HL-60 (cell line): ENCODE results near the gene CBLN1.

Experiments
- CTCF ChIP-seq: IDR thresholded peaks from one replicate; pipeline ENCODE4 v1.5.1; 2011; ENCODE audit warnings: low read length, control low read depth, inconsistent platforms; ENCODE audit not compliant: insufficient read depth
- GABPA ChIP-seq: IDR thresholded peaks from 2 replicates; pipeline ENCODE4 v1.6.1; 2012; ENCODE audit warnings: low read depth
- POLR2AphosphoS5 ChIP-seq: IDR thresholded peaks from 2 replicates; pipeline ENCODE4 v1.6.1; 2012; ENCODE audit warnings: low read depth
- SPI1 ChIP-seq: IDR thresholded peaks from 2 replicates; pipeline ENCODE4 v1.6.1; 2012; ENCODE audit warnings: low read depth, mild to moderate bottlenecking, borderline replicate concordance
- TF ChIP-seq, protein P1 (sequence below): IDR thresholded peaks from 2 replicates; pipeline ENCODE4 v1.6.1; 2012; ENCODE audit warnings: low read depth; ENCODE audit not compliant: insufficient replicate concordance

- TF ChIP-seq CTCF (no peak), POLR2AphosphoS5 (no peak), GABPA (no peak), SPI1 (no peak)
- TF ChIP-seq, protein P1, sequence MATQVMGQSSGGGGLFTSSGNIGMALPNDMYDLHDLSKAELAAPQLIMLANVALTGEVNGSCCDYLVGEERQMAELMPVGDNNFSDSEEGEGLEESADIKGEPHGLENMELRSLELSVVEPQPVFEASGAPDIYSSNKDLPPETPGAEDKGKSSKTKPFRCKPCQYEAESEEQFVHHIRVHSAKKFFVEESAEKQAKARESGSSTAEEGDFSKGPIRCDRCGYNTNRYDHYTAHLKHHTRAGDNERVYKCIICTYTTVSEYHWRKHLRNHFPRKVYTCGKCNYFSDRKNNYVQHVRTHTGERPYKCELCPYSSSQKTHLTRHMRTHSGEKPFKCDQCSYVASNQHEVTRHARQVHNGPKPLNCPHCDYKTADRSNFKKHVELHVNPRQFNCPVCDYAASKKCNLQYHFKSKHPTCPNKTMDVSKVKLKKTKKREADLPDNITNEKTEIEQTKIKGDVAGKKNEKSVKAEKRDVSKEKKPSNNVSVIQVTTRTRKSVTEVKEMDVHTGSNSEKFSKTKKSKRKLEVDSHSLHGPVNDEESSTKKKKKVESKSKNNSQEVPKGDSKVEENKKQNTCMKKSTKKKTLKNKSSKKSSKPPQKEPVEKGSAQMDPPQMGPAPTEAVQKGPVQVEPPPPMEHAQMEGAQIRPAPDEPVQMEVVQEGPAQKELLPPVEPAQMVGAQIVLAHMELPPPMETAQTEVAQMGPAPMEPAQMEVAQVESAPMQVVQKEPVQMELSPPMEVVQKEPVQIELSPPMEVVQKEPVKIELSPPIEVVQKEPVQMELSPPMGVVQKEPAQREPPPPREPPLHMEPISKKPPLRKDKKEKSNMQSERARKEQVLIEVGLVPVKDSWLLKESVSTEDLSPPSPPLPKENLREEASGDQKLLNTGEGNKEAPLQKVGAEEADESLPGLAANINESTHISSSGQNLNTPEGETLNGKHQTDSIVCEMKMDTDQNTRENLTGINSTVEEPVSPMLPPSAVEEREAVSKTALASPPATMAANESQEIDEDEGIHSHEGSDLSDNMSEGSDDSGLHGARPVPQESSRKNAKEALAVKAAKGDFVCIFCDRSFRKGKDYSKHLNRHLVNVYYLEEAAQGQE: no peak
Observed at GRCh38 chr16:49324703-49325102, 43.1 kb upstream of the CBLN1 start.
